Heart left ventricle (tissue), 16 donors: ENCODE data around the gene NCAPH2. TPM values are rescaled to one million over a fixed set of nuclear protein-coding genes. Genes with fewer than 3 reads are reported as not detected.

Experiments
- ATAC-seq, 4 donors: fragments of 200-7000 bp; cut with Tn5 transposase; one replicate each; pipeline ENCODE4 v1.9.1; 2020 to 2022; ENCODE audit warnings: moderate library complexity in 4 of 4, mild to moderate bottlenecking in 3 of 4, moderate number of reproducible peaks in 1 of 4
- DNase-seq, 5 donors: peaks; one replicate each; pipeline ENCODE4 v3.0.0-alpha.2; 2020
- H3K27ac ChIP-seq, 12 donors: fragments of 200-600 bp; sonication (generic) in 4 of 12; one replicate each; pipeline versions ENCODE4 v1.5.0 to v1.8.0; 2016 to 2022; ENCODE audit warnings: mild to moderate bottlenecking in 2 of 12
- H3K27me3 ChIP-seq, 9 donors: fragments of 200-600 bp; sonication (generic) in 2 of 9; one replicate each; pipeline versions ENCODE4 v1.5.1 to v1.8.0; 2016 to 2022; ENCODE audit warnings: mild to moderate bottlenecking in 3 of 9
- H3K36me3 ChIP-seq, 9 donors: fragments of 200-600 bp; sonication (generic) in 2 of 9; one replicate each; pipeline versions ENCODE4 v1.5.0 to v1.8.0; 2018 to 2022; ENCODE audit warnings: mild to moderate bottlenecking in 2 of 9
- H3K4me1 ChIP-seq, 12 donors: fragments of 200-600 bp; sonication (generic) in 4 of 12; one replicate each; pipeline versions ENCODE4 v1.5.0 to v1.8.0; 2016 to 2022; ENCODE audit warnings: mild to moderate bottlenecking in 3 of 12
- H3K4me3 ChIP-seq, 12 donors: fragments of 200-600 bp; sonication (generic) in 4 of 12; one replicate each; pipeline versions ENCODE4 v1.5.0 to v1.8.0; 2017 to 2022; ENCODE audit warnings: mild to moderate bottlenecking in 9 of 12, moderate library complexity in 4 of 12
- H3K9me3 ChIP-seq, 12 donors: fragments of 200-600 bp; sonication (generic) in 4 of 12; one replicate each; pipeline versions ENCODE4 v1.5.0 to v1.8.0; 2016 to 2022; ENCODE audit warnings: mild to moderate bottlenecking in 1 of 12
- POLR2A ChIP-seq, 2 donors: fragments of 450-650 bp; IDR thresholded peaks; one replicate each; pipeline ENCODE4 v1.6.1; 2017; ENCODE audit warnings: antibody characterized with exemption in 2 of 2, mild to moderate bottlenecking in 2 of 2, moderate library complexity in 2 of 2
- WGBS, 4 donors: extraction: QIAGEN DNeasy Blood & Tissue Kit in 2 of 4; methylation state at CpG; one replicate each; pipeline versions ENCODE4 v1.1.5 to v1.1.7; 2013 to 2018; 5-methylcytosine and 5-hydroxymethylcytosine counted together
- intact Hi-C, 10 donors: fragments of 100-400 bp; cut with DNase I; formaldehyde crosslinking; loops; one replicate each; pipeline versions ENCODE4 v1.11.1 to v1.14.2; 2022
- polyA plus RNA-seq, 2 donors: library from polyadenylated mRNA; stranded (reverse); fragments of 200-250 nt; gene quantifications; one replicate each; pipeline ENCODE4 v1.2.3, GENCODE V29; 2013
- total RNA-seq, 9 donors: library from RNA; depleted of rRNA in 2 of 9; stranded (reverse); fragments of >200 nt in 2 of 9; fragmentation: NEBNext Ultra II Directional in 3 of 9; extraction: Animal tissue kit (Norgen Biotek cat#: 25700) in 3 of 9; gene quantifications; one replicate each; pipeline versions ENCODE4 v1.1.0 to v1.2.4, GENCODE V29; 2016 to 2023
- TF ChIP-seq, protein P1 (sequence below), 12 donors: fragments of 200-600 bp; sonication (generic) in 4 of 12; IDR thresholded peaks; one replicate each; pipeline versions ENCODE4 v1.5.0 to v1.8.0; 2018 to 2022; ENCODE audit warnings: antibody characterized with exemption in 12 of 12, mild to moderate bottlenecking in 5 of 12
- donor health status: ischemic (EF 13 %, LVEDD 7.1; RV severe dilation, severe dysfunction).
- donor health status: healthy with polysubstance abuse.
- donor health status: DM: no; HTN: yes; CAD: no.
- donor health status: DM: no; HTN: no; CAD: no.
- donor health status: ischemic (EF 25% LVEDD 6.9; RV normal size, moderate dysfunction).
- donor health status: ischemic (EF 25% LVEDD 5.7; RV mildly dilated, moderate dysfunction).
- donor health status: healthy.
- donor health status: DM: yes; HTN: yes; CAD: no.
- donor health status: ischemic (EF 35%, LVEDD 5.7; RV mildly dilated, moderate dysfunction).
- donor health status: nonischemic (EF 11% LVEDD 7.7; RV severe dilation, severe dysfunction).
- donor health status: DM: yes; HTN: yes; CAD: no.
- donor health status: PGD.
- donor health status: ischemic (EF 29% LVEDD 5.4; RV normal size, mild dysfunction).
- donor health status: nonischemic (EF 23%, LVEDD 6.1; RV moderate dilation, normal function).

The NCAPH2 gene
- total and polyA plus RNA-seq, 11 donors, result 24.7 to 43.3 (median 28.1) TPM

DNA sequence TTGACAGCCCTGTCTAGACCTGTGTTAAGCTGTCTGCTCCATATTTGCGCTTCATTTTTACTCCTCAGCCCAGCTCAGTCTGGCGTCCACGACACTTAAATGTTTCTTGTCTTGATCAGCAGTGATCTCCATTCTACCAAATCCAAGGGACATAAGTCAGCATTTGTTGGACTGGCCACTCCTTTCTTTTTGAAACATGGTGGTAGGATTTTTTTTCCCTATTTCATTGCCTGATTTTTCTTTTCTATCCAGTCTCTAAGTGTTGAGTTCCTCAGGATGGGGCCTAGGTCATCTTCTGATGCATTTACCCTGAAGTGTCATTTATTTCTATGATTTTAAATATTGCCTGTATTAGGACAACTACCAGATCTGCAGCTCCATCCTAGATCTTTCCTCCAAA is 873 bp downstream of the NCAPH2 start:
- WGBS, 4 donors, result 7 to 14% (median 10%) methylated on average over 3 of the region's 3 CpGs
- no peak for ATAC-seq

DNA sequence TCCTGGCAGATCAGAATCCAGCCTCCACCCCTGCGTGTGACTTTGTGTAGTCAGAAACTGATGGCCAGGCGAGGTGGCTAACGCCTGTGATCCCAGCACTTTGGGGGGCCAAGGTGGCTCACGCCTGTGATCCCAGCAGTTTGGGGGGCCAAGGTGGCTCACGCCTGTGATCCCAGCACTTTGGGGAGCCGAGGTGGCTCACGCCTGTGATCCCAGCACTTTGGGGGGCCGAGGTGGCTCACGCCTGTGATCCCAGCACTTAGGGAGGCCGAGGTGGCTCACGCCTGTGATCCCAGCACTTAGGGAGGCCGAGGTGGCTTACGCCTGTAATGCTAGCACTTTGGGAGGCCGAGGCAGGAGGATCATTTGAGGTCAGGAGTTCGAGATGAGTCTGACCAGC is 5.2 kb downstream of the NCAPH2 start:
- intact Hi-C loops, result no loop called here
- ATAC-seq, result no peak
- TF ChIP-seq, protein P1, sequence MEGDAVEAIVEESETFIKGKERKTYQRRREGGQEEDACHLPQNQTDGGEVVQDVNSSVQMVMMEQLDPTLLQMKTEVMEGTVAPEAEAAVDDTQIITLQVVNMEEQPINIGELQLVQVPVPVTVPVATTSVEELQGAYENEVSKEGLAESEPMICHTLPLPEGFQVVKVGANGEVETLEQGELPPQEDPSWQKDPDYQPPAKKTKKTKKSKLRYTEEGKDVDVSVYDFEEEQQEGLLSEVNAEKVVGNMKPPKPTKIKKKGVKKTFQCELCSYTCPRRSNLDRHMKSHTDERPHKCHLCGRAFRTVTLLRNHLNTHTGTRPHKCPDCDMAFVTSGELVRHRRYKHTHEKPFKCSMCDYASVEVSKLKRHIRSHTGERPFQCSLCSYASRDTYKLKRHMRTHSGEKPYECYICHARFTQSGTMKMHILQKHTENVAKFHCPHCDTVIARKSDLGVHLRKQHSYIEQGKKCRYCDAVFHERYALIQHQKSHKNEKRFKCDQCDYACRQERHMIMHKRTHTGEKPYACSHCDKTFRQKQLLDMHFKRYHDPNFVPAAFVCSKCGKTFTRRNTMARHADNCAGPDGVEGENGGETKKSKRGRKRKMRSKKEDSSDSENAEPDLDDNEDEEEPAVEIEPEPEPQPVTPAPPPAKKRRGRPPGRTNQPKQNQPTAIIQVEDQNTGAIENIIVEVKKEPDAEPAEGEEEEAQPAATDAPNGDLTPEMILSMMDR (IDR thresholded peaks at IDR 0.05), result no peak
- TF ChIP-seq POLR2A (IDR thresholded peaks at IDR 0.05), result no peak
- no peak overlapping the region for H3K27ac ChIP-seq
- H3K4me3 ChIP-seq, result no peak overlapping the region
- H3K9me3 ChIP-seq, result no peaks in the 10 kb centered on the region
- WGBS, 4 donors, result 95 to 98% (median 96%) methylated on average over 11 to 15 of the region's 15 CpGs
- H3K27me3 ChIP-seq, result no peaks in the 10 kb centered on the region
- no peak for DNase-seq
- H3K36me3 ChIP-seq, result peaks cover 0 to 39% (median 28%) of the 10 kb centered on the region in 9 donors
- peaks cover 0 to 15% (median 11%) of the 10 kb centered on the region in 12 donors for H3K4me1 ChIP-seq

More for the DNA sequence above, 873 bp downstream of the NCAPH2 start:
- DNase-seq, result no peak
- Histone ChIP-seq H3K4me1 (peaks cover 8 to 31% (median 23%) of the 10 kb centered on the region in 12 donors), H3K27ac (peak overlapping the region in 10 of 12 donors; percentile 78 to 93 (median 90)), H3K9me3 (no peaks in the 10 kb centered on the region), H3K27me3 (no peaks in the 10 kb centered on the region), H3K4me3 (peak overlapping the region; percentile 67 to 97 (median 78)), H3K36me3 (peaks cover 0 to 39% (median 23%) of the 10 kb centered on the region in 9 donors)
- TF ChIP-seq, protein P1 (IDR thresholded peaks at IDR 0.05), result no peak
- TF ChIP-seq POLR2A (IDR thresholded peaks at IDR 0.05), result no peak
- intact Hi-C loops, result loop anchor here in 4 of 10 donors (1.0 to 10.0 kb wide), 6 partner anchors 16 to 264 kb away; partner anchors contain the start of genes HDAC10 (in 2 of the 4), SCO2 (in 2 of the 4), CHKB (in 1 of the 4) and SYCE3 (in 1 of the 4)

DNA sequence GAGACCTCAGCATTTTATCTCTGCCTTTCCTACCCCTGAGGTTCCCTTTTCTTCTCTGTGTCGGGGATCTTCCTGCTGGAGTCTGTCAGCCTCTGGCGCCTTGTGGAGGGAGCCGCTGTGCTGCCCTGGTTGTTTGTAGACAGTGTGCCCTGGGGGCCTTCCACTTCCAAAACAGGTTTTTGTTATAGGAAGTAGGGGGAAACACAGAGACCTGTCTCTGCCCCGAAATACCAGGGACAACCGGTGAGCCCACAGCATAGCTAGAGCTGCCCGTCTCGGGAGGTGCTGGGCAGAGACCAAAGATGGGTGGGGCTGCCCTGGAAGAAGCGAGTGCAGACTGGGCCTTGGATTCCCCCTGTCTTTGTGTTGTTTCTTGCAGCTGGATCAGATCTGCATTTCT is 8.0 kb downstream of the NCAPH2 start:
- peaks cover 0 to 62% (median 48%) of the 10 kb centered on the region in 9 donors for H3K36me3 ChIP-seq
- 90 to 100% (median 91%) methylated on average over 5 to 8 of the region's 8 CpGs for WGBS, 4 donors
- DNase-seq (no peak), ATAC-seq (no peak)
- H3K4me1 ChIP-seq, result no peaks in the 10 kb centered on the region
- no peak overlapping the region for H3K4me3 ChIP-seq
- H3K9me3 ChIP-seq, result no peaks in the 10 kb centered on the region
- H3K27ac ChIP-seq, result no peak overlapping the region
- H3K27me3 ChIP-seq, result no peaks in the 10 kb centered on the region
- intact Hi-C loops, result no loop called here
- TF ChIP-seq, protein P1 (IDR thresholded peaks at IDR 0.05), result no peak
- TF ChIP-seq POLR2A (IDR thresholded peaks at IDR 0.05), result no peak

DNA sequence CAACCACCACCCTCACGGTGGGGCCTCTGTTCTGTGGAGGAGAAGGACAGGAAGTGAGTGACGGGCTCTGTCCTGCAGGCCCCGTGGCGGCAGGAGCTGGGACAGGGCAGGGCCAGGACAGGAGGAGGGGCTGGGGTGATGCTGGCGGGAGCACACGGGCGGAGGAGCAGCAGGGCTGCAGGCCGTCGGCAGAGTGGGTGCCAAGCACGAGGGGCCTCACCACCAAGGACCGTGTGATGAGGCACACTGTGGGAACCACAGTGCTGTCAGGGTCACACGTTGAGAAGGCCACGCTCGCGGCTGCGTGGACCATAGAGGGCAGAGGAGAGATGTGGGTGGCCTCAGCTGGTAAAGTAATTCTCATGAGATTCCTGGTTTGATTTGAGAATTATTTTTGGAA is 8.9 kb downstream of the NCAPH2 start:
- no peak for TF ChIP-seq POLR2A (IDR thresholded peaks at IDR 0.05)
- TF ChIP-seq, protein P1 (IDR thresholded peaks at IDR 0.05), result no peak
- no peaks in the 10 kb centered on the region for H3K27me3 ChIP-seq
- H3K4me3 ChIP-seq, result no peak overlapping the region
- DNase-seq (no peak), ATAC-seq (peak in 1 of 4 donors; percentile 4)
- peaks cover 0 to 69% (median 56%) of the 10 kb centered on the region in 9 donors for H3K36me3 ChIP-seq
- 73 to 82% (median 80%) methylated on average over 16 of the region's 16 CpGs for WGBS, 4 donors
- no peaks in the 10 kb centered on the region for H3K4me1 ChIP-seq
- no peaks in the 10 kb centered on the region for H3K9me3 ChIP-seq
- H3K27ac ChIP-seq, result no peak overlapping the region
- intact Hi-C loops, result no loop called here
